COLO829 (cell line): ENCODE results near the gene TBC1D23.
"Not testable (repeated sequence)": the region's sequence is repeated elsewhere in the genome, so short reads cannot be mapped to it uniquely, and the experiment has no call there.

Experiments
- DNase-seq: peaks from one replicate; pipeline ENCODE4 v3.0.0; 2012; ENCODE audit warnings: low spot score

TBC1D23 gene

DNA sequence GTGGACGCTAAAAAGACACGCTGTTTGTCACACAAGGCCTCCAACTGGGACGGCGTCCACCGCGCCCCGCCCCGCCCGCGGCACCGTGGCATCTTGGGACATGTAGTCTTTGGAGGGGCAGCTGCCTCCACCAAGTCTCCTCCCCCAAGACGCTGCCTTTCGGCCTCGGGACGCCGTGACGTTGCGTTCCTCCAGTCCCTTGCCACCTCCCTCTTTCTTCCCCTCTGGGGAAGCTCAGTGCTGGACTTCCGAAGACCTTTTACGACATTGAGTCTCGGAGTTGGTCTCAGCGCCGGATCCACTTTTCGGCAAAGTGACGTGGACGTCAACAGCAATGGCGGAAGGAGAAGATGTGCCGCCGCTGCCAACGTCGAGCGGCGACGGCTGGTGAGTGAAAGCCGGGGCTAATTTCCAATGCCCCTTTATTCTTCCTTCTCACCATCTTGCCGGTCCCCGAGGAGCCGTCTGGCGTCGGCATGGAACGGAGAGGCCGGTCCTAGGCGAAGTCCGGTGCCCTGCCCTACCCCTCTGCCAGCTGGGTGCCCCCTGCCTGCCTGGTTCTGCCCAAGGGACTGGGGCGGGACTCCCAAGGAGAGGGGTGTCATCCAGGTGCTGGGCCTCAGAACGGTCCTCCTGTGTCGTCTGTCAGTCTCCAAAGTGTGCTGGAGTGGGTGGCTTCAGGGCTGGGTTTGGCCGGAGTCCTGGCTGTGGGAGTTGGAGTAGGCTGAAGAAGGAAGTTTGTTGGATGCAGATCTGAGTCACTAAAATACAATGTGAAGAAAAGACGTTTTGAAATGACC is at the start of gene TBC1D23:
TSS of gene TBC1D23 (plus strand) at position 308 of the 800 bp plus-strand sequence. CDS start at position 335, 27 bp downstream.
- peak; percentile 100 for DNase-seq

DNA sequence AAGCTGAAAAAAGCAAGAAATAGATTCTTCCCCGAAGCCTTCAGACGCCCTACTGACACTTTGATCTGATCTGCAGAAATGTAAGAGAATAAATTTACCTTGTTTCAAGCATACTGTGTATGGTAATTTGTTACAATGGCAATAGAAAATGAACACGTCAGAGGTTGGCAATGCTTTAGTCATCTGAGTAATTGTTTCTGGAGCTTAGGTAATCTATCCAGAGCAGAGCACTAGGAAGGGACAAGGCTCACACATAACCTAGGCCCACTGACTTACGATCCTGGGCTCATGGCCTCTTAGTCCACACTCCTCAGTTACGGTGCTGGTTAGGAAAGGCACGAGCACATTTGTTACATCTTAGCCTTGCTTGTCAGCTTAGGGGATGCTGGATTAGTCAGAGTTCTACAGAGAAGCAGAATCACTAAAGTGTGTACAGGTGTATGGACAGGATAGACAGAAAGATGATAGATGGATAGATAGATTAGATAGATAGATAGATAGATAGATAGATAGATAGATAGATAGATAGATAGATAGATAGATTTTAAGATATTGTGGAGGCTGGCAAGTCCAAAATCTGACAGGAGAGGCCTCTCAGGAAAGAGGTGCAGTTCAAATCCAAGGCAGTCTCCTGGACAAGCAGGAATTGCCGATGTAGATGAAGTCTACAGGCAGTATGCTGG is 46.8 kb upstream of the TBC1D23 start:
- no peak for DNase-seq

DNA sequence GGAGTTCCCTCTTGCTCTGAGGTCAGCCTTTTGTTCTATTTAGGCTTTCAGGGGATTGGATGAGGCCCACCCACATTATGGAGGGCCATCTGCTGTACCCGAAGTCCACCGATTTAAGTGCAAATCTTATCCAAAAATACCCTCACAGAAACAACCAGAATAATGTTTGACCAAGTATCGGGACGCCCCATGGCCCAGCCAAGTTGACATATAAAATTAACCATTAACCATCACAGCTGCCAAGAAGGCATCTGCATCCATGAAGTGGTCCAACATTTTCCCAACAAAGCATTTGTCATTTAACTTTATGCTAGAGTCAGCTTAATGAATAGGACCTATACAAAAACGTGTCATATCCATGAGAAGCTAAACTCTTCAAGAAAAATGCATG is 46.2 kb upstream of the TBC1D23 start:
- DNase-seq, result no peak

DNA sequence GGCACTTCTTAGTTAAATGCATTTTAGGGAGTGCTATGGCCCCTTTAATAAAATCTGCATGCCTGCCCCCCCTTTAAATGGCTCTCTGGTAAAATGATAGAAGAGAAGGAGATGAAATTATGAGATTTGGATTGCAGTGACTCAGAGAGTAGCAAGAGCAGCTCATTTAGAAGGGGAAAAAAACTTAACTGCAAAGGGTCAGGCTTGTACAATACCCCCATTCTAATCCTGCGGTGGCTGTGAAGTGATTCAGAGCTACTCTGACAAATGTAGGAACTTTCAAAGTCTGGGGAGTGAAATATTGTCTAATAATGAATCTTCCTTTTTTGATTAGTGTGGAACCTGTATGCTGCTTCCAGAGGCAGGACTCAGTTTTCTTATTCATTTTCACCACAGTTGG is 44.1 kb upstream of the TBC1D23 start:
- DNase-seq, result peak; percentile 96

DNA sequence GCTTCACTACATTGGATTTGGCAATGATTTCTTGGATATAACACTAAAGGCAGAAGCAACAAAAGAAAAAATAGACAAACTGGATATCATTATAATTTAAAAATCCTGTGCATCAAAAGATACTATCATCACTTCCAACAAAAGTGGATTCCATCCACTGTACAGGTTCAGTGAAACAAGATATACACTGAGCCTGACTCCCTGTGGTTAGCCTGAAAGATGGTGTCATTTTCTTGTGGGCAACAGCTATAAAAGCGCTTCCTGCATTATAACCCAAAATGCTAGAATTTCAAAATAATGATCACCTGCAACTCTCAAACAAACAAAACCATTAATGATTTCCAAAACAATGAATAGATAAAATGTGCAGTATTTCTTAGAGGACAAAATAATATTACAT is 39.6 kb upstream of the TBC1D23 start:
- DNase-seq, result no peak

DNA sequence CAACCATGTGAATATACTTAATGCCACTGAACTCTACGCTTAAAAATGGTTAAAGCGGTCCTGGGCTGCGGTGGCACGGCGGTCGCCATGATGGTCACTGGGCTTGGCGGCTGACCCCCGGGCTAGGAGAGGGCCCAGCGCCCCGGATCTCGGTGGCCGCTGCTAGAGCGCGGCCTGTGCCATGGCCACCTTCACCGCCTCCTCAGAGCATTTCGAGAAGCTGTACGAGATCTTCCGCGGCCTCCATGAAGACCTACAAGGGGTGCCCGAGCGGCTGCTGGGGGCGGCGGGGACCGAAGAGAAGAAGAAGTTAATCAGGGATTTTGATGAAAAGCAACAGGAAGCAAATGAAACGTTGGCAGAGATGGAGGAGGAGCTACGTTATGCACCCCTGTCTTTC is 35.6 kb upstream of the TBC1D23 start:
- DNase-seq, result no peak

DNA sequence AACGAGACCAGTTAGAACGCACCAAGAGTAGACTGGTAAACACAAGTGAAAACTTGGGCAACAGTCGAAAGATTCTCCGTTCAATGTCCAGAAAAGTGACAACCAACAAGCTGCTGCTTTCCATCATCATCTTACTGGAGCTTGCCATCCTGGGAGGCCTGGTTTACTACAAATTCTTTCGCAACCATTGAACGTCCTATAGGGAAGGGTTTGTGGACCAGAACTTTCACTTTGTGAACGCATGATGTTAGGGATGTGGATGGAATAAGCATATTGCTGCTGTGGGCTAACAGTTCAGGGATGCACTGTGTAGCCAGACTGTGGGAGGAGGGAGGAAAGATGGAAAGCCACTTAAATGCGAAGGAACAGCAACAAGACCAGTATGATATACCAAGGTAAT is 34.9 kb upstream of the TBC1D23 start:
- no peak for DNase-seq

DNA sequence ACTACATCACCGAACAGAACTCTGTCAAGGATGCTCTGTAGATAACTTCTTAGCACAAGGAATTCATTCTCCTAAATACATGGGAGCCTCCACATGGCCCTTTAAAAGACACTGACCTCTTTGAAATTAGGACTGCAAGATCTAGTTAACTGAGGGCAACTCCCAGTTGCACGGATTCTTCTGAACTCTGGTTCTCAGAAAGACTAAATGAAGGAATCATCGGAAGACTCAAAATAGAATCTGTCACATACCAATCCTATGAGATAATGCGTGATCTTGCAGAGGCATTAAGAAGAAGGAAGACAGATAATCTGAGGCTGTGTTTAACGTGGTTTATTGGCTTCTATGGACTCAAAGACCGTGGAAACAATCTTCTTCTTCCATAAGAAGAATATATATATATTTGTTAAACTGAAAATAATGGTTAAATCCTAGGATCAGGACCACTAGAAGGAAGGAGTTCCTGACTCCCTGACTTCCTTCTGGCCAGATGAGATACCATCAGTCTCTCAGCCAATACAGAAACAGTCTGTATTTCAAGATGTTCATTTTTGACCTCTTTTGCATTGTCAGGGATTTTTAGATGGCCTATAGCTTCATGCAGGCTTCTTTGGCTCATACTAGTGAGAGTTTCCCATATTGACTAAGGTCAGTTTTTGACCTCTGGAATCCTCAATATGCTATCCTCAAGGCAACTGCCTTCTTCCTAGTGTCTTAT is 33.9 kb upstream of the TBC1D23 start:
- DNase-seq, result peak; percentile 66

DNA sequence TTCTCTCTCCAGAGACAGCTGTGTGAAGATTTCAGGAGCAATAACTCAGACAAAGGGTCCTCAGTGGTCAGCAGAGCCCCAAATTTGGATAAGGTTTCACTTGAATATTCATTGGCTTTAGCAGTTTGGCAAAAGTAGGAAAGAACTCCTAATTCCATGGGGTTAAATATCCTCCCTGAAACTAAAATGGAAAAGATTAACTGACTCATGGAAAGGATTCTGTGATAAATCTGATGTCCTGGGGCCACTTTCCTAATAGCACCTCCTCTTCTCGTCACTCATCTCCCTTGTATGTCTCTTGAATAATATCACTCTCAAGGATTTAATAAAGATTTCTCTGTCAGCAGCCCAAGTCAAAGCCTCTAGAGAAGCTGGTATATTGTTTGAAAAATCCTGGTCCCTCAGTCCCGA is 33.3 kb upstream of the TBC1D23 start:
- no peak for DNase-seq

DNA sequence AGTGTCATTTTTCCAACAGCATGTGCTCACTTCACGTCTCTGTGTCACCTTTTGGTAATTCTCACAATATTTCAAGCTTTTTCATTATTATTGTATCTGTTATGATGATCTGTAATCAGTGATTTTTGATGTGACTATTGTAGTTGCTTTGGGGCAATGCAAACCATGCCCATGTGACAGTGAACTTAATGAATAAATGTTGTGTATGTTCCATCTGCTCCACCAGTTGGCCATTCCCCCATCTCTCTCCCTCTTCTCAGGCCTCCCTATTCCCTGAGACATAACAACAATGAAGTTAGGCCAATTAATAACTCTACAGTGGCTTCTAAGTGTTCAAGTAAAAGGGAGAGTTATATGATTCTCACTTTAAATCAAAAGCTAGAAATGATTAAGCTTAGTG is 32.5 kb upstream of the TBC1D23 start:
- no peak for DNase-seq

DNA sequence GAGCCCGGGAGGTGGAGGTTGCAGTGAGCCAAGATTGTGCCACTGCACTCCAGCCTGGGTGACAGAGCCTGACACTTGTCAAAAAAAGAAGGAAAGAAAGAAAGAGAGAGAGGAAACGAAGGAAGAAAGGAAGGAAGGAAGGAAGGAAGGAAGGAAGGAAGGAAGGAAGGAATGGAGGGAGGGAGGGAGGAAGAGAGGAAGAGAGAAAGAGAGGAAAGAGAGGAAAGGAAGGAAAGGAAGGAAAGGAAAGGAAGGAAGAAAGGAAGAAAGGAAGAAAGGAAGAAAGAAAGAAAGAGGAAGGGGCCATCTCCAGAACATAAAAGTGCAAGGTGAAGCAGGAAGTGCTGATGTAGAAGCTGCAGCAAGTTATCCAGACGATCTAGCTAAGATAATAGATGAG is 31.6 kb upstream of the TBC1D23 start:
- DNase-seq, result not testable (repeated sequence)

DNA sequence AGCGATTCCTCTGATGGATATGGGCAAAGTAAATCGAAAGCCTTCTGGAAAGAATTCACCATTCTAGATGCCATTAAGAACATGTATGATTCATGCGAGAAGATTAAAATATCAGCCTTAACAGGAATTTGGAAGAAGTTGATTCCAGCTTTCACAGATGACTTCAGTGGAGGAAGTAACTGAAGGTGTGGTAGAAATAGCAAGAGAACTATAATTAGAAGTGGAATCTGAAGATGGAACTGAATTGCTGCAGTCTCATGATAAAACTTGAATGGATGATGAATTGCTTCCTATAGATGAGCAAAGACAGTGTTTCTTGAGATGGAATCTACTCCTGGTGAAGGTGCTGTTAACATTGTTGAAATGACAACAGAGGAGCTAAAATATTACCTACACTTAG is 30.1 kb upstream of the TBC1D23 start:
- no peak for DNase-seq

DNA sequence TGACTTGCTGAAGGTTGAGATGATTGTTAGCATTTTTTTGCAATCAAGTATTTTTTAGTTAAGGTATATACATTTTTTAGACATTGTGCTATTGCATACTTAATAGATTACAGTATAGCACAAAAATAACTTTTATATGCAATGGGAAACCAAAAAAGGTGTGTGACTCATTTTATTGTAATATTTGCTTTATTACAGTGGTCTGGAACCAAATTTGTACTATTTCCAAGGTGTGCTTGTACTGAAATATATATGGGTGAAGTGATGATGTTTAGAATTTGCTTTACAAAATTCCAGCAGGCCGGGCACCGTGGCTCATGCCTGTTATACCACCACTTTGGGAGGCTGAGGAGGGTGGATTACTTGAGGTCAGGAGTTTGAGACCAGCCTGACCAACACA is 29.1 kb upstream of the TBC1D23 start:
- no peak for DNase-seq

DNA sequence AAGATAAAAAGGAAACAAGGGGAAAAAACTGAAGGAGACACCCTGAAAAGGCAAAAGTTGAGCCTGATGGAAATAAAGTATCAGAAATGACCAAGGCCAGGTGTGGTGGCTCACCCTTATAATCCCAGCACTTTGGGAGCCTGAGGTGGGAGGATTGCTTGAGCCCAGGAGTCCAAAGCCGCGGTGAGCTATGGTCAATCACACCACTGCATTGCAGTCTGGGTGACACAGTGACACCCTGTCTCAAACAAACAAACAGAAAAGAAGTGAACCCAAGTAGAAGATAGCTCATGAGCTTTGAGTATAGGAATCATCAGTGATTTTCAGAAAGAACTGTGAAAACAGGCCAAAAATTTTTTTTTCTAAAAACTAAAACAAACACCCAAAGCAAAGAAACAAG is 26.4 kb upstream of the TBC1D23 start:
- DNase-seq, result no peak

DNA sequence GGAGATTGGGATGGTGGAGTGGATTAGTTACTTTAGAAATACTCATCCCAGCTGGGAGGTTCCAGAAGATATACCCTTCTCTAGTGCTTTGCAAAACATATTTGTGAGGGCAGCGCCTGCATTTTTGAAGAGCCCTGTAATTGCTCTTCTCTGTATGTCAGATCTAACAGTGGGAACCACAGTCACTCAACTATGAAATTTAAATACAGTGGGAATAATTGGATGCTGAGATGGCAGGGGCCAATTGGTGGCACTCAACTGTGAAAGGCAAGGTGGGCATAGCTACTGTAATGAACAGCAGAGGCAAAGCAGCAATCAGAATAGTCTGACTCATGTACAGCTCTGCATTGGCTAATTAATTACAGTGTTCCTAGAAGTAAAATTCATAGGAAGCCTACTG is 22.2 kb upstream of the TBC1D23 start:
- DNase-seq, result no peak

DNA sequence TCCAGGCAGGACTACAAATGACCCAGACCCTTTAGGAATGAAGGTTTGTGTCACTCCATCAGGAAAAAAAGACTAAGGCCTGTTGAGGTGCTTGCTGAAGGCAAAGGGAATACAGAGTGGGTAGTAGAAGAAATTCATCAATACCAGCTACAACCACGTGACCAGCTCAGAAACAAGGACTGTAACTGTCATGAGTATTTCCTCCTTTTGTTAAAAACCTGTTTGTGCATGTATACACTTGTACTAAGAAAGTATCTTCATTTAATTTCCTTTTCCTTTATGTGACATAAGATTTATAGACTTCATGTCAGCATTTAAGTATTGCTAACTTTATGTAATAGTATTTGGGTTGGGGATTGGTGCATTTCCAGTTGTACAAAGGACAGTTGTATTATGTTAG is 18.3 kb upstream of the TBC1D23 start:
- not testable (repeated sequence) for DNase-seq

DNA sequence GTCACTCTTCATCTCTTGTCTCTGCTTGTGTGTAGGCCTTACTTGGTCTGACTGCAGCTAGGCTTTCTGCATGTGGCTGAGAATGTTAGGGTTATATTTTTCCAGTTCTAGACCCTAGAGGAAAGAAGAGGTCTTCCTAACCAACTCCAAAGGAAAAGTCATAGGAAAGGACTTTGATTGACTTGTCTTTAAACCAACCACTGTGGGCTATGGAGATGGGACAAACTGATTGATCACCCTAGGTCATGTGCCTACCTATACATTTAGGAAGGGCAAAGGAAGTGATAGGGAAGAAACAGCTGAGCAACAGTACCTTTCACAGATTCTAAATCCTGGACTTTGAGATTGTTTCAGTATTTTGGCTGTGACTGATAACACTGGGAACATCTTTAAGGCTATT is 16.5 kb upstream of the TBC1D23 start:
- no peak for DNase-seq

DNA sequence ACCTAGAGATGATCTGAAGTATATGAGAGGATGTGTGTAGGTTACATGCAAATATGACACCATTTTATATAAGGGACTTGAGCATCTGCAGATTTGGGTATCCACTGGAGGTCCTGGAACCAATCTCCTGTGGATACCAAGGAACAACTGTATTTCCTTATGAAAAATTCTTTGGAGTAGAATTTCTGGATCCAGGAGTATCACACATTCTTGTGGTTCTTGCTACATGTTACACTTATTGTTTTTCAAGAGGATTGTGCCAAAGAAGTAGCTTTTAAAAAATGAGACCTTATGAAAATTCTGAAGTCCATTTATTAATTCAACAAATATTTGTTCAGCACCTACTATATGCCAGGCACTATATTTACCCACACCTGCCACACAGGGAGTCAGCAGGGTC is 15.7 kb upstream of the TBC1D23 start:
- DNase-seq, result no peak

DNA sequence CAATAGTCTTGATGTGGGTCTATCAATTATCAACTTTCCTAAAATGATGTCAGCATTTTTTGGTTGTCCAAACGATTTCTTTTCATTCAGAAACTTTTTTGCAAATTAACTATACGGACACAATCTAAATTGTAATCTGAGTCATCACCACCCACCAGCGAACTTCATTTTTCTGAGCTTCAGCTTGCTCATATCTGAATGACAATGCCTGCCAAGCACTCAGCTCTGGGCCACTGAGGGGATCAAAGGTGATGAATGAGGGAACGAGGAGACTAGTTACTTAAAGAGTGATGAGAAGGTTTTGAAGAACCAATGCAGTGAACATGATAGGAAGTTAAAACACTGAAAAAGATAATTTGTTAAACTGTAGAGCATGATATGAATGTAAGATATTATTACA is 14.9 kb upstream of the TBC1D23 start:
- DNase-seq, result no peak

DNA sequence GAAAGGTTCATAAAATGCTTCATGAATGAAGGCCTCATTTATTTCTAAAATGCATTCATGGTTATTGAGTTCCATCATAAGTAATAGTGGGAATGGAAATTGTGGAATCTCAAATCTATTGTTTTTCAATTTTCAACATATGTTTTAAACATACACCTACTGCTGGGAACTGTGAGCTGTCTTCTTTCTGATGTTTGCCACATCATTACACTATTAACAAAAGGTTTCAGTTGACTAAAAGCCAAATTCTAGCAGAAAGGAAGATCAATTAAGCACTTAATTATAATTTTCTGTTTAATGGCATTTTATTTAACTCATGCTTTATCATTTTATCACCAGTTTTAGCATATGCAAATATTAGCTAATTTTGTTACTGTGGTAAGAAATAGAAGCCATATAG is 13.8 kb upstream of the TBC1D23 start:
- no peak for DNase-seq

DNA sequence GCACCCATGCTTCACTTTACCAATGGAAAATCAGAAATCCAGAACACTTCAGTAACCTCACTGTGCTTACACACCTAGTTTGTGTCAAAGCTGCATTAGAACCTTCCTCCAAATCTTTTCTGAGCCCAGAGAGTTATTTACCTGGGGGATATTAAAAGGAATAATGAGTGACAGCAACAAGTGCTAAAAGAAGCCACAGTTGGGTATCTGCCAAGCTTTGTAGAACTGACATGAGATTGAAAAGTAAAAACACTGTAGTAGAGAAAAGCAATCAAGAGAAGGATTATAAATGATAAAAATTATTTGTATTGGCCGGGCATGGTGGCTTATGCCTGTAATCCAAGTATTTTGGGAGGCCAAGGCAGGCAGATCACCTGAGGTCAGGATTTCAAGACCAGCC is 8.8 kb upstream of the TBC1D23 start:
- DNase-seq, result no peak

DNA sequence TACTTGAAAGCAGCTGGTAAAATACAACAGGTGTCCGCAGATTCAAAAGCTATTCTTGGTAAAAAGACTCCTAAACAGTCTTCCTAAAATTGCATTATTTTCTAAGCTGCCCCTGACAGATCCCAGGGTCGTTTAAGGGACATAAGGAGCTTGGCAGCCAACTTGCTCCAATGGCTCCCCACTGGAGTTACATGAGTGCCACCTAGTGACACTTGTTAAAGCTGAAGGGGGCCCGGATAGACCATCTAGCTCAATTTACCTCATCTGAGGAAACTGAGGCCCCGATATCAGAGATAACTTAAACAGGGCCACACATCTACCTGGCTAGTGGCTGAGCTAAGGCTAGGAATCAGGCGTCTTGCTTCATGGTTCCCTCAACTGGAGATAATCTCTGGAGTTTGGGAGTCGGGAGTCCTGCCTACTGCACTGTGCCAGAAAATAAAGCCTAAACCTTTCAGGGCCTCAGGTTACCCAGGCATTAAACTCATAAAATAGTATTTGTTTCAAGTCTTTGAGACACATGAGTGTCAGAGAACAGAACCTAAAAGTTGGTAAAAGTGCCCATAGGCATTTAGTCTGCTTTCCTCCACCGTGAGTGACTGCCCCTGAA is 6.5 kb upstream of the TBC1D23 start:
- peak; percentile 70 for DNase-seq

DNA sequence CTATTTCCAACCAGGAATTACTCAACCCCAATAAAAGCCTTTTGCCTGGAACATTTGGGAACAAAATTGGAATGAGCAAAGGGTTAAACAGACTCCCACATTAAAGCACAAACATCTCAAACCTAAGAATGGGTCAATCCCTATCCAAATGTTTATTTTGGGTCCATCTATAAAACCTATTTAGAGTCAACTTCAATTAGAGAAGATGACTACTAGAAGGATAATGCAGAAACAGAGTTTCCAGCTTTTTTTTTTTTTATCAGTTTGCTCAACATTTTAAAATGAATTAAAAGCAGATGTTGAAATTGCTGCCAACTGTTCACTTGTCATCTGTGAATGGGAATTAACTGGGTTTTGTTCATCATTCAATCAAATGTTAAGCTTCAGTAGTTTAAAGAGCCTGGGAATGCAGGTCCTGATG is 4.1 kb upstream of the TBC1D23 start:
- no peak for DNase-seq
